GM18907 (cell line): ENCODE measurements around the gene B3GAT3.
"Not testable (repeated sequence)": the region's sequence is repeated elsewhere in the genome, so short reads cannot be mapped to it uniquely, and the experiment has no call there.

Source experiments
- ATAC-seq: cut with Tn5 transposase; IDR thresholded peaks from one replicate; pipeline ENCODE4 v1.9.1; 2021; ENCODE audit warnings: mild to moderate bottlenecking, moderate library complexity; ENCODE audit not compliant: unreplicated experiment

B3GAT3 gene

DNA sequence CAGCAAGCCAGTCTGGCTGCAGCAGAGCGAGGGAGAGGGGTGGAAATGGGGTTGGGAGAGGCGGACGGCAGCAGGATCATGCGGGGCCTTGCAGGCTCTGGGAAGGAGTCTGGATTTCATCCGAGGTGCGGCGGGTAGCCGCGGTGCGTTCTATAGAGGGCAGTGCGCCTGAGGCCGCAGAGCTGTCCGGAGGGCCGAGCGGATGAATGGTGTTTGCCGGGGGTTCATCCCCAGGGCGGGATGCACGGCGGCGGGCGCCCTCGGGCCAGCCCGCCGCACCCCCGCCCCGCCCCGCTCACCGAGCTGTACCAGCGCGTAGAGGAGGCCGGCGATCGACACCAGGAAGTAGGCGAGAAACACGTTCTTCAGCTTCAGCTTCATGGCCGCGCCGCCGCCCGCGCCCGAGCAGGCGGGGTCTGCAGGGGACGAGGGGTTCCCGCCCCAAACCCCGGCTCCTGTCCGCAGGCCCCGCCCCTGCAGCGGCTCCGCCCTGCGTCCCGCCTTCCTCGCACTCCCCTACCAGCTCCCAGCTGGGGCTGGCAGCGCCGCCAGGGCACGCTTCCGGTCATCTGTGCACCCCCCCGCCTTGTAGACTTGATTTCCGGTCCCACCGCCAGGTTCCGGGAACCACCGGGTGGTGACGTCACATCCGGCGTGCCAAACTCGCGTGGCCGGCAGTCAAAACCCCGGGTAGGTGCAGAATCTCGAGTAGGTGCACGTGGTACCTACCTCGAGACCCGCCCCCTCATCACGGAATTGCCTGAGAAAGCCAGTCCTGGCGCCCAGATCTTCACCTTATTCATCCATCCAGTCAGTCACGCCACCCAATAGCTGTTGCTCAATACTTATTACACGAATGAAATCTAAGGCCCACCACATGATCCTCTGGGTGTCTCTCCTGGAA, at the start of gene B3GAT3:
TSS of gene B3GAT3 (minus strand) at position 420 of the 904 bp plus-strand sequence. CDS start at position 381, 39 bp downstream.
- peak; percentile 91 for ATAC-seq

DNA sequence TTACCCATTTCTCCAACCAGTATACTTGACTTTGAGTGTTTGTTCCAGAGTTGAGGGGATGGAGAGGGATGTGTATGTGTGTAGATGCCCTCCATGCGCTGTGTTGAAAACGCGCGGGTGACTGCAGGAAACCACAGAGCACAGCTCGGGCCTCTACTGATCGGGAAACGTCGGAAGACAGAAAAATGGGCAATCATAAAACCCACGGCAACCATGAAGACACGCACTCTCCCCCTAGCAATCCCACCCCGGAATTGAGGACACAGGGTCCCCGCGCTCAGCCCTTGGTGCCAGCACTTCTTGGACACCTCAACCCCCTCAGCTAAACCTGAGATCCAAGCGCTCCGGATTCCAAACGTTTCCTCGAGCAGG, 49.4 kb upstream of the B3GAT3 start:
- no peak for ATAC-seq

DNA sequence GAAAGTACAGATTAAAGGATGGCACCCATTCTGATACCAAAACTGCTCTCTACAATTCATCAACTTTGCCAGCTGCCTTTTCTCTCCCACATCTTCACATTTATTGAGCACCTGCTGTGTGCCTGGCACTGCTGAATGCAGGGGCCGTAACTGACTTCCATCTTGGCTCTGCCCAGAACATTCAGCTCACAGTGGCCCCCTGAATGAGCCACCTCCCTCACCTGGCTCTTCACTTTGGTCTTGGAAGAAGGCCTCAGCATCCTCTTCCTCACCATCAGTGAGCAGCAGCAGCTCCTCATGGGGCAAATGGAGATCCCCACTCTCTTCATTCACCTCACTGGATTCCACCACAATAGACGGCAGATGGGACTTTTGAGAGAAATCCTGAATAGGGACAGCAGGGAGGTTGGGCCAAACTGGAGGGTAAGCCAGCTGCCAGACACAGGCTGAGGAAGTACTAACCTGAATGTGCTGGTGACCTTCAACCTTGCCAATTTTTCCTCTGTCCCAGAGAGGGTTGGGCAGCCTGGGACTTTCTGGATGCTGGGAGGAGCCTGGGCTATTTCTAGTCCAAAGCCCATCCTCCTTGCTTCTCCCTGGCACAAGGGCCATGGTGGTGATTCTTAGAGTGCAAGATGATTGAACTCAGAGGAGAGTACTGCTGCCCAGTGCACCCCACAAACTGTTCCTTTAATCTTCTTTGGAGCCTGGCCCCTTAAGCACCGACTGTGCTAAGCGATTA, 47.8 kb upstream of the B3GAT3 start:
- ATAC-seq, result no peak

DNA sequence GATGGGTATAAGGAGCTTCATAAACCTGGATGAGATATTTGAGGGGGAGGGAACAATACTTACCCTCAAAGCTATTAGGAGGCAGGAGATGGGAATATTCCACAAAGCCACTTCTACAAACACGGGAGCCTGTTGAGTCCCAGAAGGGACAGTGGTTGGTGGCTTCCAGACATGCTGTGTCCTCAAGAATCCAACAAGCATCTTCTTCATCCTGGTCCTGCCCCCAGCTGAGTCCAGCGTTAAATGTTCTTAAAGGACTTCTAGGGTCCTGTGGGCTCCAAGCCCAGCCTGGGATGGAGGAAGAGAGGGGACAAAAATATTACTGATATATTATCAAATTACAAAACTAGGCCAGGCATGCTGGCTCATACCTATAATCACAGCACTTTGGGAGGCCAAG, 45.7 kb upstream of the B3GAT3 start:
- no peak for ATAC-seq

DNA sequence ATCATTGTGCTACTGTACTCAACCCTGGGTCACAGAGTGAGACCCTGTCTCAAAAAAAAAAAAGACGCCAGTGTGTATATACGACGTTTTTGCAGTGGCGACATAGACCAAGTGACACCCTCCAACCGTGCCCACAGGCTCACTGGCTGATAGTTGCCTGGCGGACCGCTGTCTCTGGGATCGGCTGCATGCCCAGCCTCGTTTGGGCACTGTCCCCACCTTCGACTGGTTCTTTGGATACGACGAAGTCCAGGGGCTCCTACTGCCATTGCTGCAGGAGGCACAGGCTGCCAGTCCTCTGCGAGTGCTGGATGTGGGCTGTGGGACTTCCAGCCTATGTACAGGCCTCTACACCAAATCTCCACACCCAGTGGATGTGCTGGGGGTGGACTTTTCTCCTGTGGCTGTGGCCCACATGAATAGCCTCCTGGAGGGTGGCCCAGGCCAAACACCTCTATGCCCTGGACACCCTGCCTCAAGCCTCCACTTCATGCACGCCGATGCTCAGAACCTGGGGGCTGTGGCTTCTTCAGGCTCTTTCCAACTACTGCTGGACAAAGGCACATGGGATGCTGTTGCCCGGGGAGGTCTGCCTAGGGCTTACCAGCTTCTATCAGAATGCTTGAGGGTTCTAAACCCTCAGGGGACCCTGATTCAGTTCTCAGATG, 44.6 kb upstream of the B3GAT3 start:
- ATAC-seq, result no peak

DNA sequence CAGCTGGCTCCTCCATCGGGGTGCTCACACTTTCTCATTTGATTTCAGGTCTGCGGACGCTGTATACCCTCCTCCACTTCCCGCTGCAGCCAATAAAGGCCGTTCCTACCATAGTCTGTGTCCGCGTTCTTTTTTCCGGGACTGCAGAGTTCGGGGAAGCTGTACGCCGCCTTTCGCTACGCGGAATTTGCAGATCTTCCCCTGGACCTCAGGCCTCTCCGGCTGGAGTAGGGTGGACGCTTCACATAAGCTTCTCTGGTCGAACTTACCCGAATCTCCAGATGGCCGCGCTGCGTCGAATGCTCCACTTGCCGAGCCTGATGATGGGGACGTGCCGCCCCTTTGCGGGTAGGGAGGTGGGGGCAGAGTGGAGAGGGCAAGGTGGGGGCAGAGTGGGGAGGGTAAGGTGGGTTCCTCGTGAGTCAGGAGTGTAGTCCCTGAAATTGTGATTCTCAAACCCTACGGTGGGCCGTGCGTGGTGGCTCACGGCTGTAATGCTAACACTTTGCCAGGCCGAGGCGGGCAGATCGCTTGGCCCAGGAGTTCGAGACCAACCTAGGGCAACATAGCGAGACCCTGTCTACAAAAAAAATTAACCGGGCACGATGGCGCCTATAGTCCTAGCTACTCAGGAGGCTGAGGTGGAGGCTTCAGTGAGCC, 43.9 kb upstream of the B3GAT3 start:
- peak; percentile 9 for ATAC-seq

DNA sequence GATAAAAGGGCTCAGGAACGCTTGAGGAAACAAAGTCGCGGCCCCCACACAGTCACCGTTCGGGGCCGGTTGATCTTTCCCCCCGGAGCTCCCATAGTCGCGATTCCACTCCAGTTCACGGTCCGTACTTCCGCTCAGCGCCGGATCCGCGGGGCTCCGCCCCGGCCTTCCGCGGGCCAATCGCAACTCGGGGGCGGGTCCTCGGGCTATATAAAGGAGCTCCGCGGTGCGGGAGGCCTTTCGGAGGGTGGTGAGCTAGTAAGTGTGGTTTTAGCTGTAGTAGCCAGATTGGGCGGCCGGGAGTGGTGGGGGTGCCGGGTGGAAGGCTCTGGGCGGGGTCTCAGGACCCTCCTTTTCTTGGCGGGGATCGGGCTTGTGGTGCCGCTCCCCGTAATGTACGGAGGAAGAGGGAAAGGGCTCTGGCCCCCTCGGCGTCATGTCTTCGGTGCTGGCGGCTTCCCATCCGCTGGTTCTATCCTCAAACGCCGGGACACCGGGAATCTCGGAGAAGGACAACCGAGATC, 43.4 kb upstream of the B3GAT3 start, which contains the start of the genes C11orf98 and CSKMT:
TSS of gene C11orf98 (minus strand) at position 136 of the 524 bp plus-strand sequence. CDS start at position 95, 41 bp downstream.
TSS of gene CSKMT (plus strand) at position 238 of the 524 bp plus-strand sequence. CDS start 568 bp downstream, outside the sequence.
- peak; percentile 85 for ATAC-seq

DNA sequence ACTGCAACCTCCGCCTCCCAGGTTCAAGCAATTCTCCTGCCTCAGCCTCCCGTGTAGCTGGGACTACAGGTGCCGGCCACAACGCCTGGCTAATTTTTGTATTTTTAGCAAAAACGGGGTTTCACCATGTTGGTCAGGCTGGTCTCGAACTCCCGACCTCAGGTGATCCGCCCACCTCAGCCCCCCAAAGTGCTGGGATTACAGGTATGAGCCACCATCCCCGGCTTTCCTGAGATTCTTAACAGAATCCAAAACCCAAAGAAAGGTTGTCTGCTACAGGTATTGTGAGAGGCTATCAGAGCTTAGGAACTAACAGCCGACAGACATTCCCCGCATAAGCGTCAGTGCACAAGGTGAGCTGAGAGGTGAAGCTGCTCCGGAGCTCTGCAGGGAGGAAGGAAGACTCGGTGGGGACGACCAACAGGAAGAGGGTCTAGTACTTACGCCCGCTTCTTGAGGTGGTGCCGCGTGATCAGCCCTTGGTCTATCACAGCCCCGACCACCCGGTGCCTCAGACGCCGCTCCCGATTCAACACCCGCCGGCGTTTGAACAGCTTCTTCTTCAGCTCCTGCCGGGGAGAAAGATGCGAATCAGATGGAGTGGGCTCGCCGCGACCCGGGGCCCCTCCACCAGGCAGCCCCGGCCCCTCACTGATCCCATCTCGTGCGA, 42.8 kb upstream of the B3GAT3 start:
- ATAC-seq, result peak; percentile 41

DNA sequence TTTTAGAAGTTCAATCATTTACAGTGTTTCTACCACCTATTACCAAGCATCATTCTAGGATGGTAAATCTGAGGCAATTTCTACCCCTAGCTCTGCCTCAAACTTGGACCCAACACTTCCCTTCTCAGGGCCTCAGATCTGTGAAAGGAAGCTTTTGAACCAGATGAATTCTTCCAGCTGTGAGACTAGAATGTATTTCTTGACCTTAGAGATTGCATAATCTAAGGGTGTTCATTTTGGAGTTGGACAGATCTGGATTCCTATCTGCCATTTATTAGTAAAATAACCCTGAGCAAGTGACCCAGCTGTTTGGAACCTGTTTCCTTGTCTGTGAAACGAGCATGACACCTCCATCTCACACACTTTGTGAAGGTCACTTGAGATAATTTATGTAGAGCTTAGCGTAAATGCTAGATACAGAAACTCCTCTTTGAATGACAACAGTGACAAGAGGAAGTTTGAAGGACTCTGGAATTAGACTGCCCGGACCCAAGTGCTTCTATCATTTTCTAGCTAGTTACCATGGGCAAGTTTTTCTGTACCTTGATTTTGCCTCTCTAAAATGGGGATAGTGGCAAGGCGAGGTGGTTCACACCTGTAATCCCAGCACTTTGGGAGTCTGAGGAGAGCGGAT, 35.1 kb upstream of the B3GAT3 start:
- no peak for ATAC-seq

DNA sequence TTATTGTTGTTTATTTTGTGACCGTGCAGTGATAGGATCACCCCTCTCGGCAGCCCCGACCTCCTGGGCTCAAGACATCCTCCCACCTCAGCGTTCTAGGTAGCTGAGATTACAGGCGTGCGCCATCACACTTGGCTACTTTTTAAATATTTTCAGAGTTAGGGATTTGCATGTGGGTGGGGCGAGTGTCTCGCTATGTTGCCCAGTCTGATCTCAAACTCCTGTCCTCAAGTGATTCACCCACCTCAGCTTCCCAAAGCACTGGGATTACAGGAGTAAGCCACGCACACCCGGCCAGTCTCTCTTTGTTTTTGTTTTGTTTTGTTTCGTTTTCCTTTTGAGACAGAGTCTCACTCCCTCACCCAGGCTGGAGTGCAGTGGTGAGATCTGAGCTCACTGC, 32.5 kb upstream of the B3GAT3 start:
- ATAC-seq, result no peak

DNA sequence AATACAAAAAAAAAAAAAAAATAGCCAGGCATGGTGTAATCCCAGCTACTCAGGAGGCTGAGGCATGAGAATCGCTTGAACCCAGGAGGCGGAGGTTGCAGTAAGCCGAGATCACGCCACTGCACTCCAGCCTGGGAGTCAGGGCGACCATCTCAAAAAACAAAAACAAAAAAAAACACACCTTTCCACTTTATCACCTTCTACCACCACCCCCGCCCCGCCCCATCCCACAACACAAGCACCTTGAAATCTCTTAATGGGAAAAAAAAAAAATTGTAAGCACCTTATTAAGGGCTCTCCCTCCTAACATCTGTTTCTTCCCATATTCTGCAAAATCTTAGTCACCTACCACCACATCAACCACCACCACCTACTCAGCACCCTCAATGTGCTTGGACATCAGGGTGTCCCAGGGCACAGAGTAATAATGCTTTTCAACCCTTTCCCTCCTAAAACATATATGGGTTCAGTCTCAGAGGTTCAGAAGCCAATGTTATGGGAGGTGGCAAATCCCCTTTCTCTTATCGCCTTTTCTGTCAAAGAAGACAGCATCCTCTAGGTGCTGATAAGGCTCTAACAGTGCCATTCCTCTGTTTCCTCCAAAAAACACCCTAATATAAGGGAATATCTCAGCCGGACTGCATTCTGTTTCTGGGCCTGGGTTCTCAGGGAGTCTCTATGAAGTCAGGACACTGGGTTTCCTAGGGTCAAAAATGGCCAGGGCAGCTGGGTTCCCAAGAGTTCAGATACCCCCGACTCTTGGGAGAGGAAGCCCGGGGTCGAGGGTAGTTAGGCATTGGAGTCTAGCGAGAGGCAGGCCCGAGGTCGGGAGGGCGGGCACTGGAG, 30.6 kb upstream of the B3GAT3 start:
- peak; percentile 15 for ATAC-seq

DNA sequence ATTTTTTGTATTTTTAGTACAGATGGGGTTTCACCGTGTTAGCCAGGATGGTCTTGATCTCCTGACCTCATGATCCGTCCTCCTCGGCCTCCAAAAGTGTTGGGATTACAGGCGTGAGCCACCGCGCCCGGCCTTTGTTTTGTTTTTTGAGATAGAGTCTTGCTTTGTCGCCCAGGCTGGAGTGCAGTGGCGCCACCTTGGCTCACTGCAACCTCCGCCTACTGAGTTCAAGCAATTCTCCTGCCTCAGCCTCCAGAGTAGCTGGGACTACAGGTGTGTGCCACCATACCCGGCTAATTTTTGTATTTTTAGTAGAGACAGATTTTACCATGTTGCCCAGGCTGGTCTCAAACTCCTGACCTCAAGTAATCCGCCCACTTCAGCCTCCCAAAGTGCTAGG, 28.5 kb upstream of the B3GAT3 start:
- not testable (repeated sequence) for ATAC-seq

DNA sequence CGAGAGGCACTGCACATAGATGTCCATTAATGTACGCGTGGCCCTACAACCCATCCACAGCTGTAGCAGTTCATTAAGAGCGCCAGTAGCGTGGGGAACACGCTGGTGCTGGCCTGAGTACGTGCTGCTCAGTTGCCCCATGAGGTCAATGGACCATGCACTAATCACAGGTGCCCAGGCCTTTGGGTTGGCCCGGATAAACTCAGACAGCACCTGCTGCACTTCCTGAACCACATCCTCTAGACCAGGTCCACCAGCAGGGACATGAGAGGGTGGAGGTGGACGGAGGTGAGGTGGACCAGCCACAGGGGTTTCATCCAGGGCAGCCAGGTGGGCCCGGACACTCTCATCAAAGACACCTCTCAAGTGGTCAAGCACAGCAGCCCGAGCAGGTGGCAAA, 27.7 kb upstream of the B3GAT3 start:
- ATAC-seq, result no peak

DNA sequence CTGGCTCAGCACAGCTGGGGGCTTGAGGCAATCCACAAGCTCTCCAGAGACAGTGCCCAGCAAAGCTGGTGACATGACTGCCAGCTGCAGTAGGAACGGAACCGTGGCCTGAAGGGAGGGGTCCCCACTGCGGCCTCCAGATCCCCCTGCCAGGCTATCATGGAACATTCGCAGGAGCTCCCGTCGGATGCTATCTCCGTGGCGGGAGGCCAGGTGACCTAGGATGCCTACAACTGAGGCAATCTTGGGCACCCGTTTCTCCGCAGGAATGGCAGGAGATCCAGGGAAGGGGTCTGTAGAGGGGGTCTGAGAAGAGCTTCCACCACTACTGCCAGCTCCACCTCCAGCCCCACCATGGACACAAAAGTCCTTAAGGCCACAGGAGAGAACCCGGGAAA, 27.2 kb upstream of the B3GAT3 start:
- ATAC-seq, result no peak

DNA sequence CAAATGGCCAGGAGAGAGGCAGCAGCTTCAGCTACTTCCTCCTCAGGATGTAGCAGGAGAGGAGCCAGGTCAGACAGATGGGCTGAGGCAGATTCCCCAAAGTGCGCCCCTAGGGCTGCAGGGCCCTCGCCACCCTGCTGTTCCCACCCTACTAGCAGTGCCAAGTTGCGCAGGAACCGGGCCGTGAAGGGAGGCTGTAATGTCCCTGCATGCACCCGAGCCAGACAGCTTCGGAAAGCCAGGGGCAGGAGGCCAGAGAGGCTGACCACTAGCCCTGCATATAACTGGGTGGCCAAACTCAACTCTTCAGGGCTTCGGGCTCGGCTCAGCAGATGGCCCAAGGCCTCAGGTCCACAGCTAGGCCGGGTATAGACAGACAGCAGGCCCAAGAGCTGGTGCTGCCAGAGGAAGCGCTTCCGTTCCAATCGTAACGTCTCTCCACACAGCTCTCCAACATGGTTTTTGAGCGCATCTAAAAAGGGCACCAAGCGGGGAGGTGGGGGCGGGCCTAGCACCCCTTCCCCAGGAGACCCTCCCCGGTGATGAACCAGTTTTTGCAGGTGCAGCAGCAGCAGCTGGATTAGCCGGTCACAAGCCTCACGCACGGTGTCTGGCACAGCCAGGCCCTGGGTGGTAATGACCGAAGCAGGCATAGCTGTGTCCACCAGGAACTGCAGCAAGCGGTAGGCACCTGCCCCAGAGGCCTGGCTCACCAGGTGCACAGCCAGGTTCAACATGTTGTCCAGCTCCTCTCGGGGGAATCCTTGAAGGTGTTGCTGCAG, 26.6 kb upstream of the B3GAT3 start:
- ATAC-seq, result no peak

DNA sequence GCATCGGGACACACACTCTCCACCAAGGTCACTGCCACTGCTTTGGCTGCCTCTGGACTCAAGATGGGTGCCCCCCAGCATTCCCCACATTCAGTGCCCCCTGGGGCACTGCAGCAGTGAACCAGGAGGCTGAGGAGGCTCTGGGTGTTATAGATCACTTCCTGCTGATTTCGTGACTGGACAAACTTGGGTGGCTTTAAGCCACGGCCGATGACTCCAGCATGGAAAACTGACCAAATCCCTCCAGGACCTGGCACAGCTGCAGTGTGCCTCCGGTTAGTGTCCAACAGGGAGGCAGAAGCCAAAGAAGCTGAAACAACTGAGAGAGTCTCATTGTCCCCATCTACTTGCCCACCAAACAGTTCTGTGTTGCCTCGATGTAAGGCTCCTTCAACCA, 25.8 kb upstream of the B3GAT3 start:
- no peak for ATAC-seq

DNA sequence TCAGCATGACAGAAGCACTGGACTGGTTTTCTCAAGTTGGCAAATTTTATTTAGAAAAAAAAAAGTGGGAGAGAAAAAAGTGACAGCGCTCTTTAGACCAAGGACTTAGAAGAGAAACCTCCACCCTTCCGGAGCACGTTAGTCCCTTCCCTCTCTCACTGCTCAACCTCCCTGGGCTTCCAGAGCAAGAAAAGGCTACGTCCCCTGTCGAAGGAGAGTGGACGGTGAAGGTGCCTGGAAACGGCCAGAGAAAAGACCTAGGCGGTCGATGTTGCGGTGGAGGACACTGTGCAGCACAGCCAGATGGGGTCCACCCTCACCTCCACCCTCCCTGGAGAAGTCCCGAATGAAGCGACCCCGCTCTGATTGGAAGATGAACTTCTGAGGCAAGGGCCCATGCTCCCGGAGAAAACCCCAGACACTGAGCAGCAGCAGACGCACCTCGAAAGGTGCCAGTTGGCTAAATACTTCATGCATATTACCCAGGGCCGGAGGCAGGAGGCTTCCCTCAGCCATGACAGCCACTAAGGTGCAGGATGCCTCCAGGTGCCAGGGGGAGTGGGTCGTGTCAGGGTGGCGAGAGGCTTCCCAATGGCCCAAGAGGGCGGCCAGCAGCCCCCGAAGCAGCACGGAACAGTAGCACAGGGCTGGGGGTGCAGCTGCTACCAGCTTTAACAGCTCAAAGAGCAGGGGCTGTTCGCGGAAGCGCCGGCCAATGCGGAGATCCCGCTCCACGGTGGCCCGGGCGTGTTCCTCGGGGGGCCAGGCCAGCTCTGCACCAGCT, 25.2 kb upstream of the B3GAT3 start:
- ATAC-seq, result peak; percentile 1
